ENCODE measurements around the gene PTPRE.

Gene PTPRE

DNA sequence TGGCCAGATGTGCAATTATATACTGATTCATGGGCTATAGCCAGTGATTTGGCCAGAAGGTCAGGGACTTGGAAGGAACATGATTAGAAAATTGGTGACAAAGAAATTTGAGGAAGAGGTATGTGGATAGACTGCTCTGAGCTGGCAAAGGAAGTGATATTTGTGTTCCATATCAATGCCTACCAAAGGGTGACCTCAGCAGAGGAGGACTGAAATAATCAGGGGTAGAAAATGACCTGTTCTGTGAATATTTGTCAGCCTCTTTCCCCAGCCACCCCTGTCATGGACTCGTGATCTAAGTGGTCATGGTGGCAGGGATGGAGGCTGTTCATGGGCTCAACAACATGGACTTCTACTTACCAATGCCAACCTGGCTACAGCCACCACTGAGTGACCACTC, 47.0 kb downstream of the PTPRE start:
- DNase-seq (ENCODE audit: low spot score) = no peak

GRCh38 chr10:127959428-127959827, 52.5 kb downstream of the PTPRE start:
- DNase-seq (ENCODE audit: low spot score) = no peak

- no peak for DNase-seq (ENCODE audit: low spot score)
These were observed 54.2 kb downstream of the PTPRE start for GRCh38 chr10:127961071-127961470.

DNA sequence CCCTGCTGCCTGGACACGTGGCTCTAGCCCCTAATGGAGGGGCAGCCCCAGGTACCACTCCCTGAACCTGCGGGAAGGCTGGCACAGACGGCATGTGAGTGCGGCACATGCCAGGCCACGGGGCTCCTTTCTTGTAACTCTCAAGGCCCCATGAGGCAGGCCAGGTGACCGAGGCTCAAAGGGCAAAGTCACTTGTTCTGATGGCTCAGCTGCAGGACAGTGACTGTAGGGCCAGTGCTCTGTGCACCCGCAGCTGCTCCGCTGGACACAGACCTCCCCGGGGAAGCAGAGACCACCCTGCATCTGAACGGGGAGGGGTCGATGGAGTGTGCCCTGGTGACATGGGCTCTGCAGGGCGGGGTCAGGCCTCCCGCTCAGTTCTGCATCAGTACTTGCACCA, 55.3 kb downstream of the PTPRE start:
- no peak for DNase-seq (ENCODE audit: low spot score)

DNA sequence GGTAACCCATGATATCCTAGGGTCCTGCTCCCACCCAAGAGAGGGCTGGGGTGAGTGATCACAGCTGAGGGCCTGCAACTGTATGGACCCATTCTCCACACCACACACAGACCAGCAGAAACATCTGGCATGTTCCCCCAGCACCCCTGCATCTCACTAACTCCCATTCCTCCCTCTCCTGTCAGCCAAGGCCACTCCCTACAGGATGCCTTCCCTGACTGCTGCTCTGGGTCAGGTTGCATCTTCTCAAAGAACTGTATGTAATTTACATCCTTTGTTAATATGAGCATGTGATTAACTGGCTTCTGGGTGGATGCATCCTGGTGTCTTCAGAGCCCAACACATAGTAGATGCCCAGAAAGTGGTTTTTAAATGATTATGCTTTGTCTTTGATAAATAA, 56.2 kb downstream of the PTPRE start:
- DNase-seq (ENCODE audit: low spot score) = no peak

GRCh38 chr10:127964621-127965020, 57.7 kb downstream of the PTPRE start:
- no peak for DNase-seq (ENCODE audit: low spot score)

DNA sequence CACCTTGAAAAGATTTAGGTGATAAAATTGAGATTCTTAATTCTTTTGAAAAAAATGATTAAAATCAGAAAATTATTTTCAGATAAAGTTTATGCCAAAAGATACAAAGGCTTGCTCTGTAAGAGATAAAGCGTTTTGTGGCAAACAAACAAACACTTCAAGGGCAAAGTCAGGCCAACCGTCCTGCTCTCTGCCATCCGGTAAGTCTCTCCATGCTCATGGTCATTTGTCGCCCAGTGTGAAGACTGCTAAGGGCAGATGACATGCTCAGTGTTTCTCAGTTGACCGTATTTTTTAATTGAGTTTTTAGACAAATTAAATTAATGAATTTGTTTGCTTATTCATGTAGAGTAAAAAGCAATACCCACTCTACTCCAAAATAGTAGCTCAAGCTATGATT, 60.0 kb downstream of the PTPRE start:
- no peak for DNase-seq (ENCODE audit: low spot score)

GRCh38 chr10:127968027-127968441, 61.1 kb downstream of the PTPRE start:
- DNase-seq (ENCODE audit: low spot score) = no peak

DNA sequence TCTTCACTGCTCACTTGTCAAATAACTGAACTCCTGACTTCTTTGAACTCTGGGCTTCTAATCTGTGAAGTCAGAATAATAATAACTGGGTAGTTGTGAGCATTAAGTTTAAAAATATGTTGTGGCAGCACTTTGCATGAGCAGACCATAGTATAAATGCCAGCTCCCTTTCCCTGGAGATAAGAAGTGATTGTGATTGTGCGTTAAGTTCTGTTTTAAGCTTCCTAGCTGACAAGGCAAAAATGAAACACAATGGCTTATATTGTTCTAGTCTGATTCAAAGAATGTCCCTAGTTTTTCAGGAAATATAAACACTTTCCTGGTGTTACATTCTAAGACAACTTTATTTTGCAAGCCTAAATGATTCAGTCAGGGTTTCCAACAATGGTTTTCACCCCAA, 61.8 kb downstream of the PTPRE start:
- DNase-seq (ENCODE audit: low spot score) = no peak

GRCh38 chr10:127971101-127971946, 64.4 kb downstream of the PTPRE start:
- no peak for DNase-seq (ENCODE audit: low spot score)

- DNase-seq (ENCODE audit: low spot score) = no peak
These were observed 65.2 kb downstream of the PTPRE start for GRCh38 chr10:127971963-127972615.

DNA sequence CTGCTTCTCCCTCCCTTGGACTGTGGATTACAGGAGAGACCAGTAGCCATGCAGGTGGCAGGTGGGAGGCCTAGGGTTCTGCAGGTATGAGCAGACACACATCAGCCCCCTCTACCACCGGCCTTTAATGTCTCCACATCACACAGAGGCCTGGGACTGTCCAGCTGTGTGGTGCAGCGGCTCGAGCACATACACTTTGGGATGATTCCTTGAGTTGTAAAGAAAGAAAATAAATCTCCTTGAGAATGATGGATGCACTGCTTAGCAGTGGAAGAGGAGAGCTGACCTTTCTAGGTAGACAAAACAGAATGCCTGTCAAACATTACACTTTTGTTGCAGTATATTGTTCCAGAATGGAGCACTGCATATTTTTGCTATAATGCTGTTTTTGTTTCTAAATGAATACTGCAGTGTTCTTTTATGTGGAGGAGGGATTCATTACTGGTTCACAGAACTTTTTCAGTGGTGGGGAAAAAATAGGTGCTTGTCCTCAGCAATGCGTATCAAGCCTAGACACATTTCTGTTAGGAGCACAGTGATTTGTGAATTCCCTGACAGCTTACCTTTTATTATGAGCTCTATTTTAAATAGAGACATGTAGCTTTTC, 66.0 kb downstream of the PTPRE start:
- no peak for DNase-seq (ENCODE audit: low spot score)

GRCh38 chr10:127973791-127974311, 66.9 kb downstream of the PTPRE start:
- DNase-seq (ENCODE audit: low spot score) = peak; percentile 20

- DNase-seq (ENCODE audit: low spot score) = no peak
These were observed 68.0 kb downstream of the PTPRE start for GRCh38 chr10:127974911-127975310.

GRCh38 chr10:127976286-127976685, 69.4 kb downstream of the PTPRE start:
- no peak for DNase-seq (ENCODE audit: low spot score)

DNA sequence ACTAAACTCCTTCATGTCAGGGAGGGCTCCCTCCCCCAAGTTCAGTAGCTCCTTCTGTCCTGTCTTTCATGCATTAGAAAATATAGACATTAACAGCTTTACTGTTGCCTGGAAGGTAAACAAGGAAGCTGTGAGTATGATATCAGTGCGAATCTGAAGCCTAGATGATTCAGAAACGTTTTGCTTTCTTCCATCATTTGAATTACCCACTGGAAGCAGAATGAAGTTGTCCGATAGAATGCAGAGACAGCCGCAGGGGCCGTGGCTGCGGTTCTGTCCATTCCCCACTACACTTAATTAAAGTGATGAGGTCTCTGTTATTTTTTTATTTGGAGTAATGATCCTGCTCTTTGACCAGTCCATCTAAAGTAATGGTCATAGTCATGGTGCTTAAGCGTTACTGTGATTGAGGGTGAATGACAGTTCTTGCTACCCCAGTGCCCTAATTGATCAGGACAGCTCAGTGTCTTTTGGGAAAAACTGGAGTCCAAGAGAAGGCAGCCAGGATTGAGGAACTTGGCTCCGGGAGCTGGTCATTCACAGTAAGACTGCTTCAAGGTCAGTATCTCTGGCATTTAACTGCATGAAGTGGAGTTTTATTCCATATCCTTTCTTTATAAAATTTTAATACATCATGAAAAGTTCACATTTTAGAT, 69.9 kb downstream of the PTPRE start:
- no peak for DNase-seq (ENCODE audit: low spot score)

DNA sequence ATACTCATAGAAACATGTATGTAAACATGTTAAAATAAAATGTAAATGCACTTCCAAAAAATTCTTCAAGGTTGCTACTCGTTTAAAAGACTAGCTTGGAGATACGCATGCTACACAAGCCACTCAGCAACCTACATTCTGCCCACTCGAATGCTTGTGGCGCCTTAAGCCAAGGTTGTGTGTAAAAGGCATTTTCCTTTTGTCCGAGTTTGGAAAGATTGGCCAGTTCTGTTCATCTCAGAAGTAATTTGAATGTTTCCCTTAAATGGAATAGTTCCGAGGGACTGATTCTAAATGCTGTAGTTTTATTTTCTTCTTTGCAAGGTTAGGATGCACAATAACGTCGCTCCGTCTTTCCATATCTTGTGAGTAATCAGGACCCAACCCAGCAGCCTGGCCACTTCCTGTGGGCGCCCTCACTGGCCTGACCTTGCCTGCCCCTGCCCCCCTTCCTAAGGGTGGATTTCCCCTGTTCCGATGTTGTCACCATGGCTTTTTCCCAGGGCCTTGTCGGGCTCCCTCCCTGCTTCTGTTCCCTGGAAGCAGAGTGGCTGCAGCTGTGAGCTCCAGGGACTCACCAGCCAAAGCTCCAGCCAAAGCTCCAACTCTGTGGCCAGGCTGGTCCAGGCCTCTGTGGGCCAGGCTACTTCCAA, 70.6 kb downstream of the PTPRE start:
- no peak for DNase-seq (ENCODE audit: low spot score)

- DNase-seq (ENCODE audit: low spot score) = no peak
These were observed 71.6 kb downstream of the PTPRE start for GRCh38 chr10:127978481-127978880.

DNA sequence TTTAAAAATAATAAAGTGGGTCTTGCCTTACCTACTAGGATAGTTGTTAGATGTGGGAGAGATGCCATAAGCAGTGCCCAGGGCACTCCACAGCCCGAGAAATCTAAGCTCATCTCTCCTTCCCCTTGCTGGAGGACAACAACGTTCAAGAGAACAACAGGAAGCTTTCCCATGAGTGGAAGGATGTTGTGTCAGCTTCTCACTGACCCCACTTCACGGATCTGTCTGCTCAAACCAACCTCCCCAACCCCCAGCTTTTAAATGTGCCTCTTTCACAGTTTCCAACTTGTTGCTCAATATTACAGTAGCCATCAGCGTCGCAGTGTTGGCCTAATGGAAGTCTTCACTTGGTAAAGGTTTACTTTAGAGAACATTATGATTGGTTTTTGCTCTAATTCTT, 72.1 kb downstream of the PTPRE start:
- no peak for DNase-seq (ENCODE audit: low spot score)

DNA sequence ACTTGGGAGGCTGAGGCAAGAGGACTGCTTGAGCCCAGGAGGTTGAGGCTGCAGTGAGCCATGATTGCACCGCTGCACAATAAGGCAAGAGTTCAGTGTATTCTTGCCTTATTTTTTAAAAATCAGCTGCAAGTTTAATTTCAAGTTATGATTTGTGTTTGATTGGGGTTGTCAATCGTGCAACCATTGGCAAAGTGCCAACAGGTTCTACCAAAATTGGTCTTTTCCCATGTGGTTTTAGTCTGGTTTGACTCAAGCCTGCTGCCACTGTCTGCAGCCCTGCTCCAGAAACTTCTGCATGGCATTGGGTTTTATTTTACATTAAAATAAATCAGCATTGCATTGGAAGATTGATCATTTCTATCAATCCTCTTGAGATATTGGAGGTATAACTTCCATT, 72.7 kb downstream of the PTPRE start:
- DNase-seq (ENCODE audit: low spot score) = no peak

DNA sequence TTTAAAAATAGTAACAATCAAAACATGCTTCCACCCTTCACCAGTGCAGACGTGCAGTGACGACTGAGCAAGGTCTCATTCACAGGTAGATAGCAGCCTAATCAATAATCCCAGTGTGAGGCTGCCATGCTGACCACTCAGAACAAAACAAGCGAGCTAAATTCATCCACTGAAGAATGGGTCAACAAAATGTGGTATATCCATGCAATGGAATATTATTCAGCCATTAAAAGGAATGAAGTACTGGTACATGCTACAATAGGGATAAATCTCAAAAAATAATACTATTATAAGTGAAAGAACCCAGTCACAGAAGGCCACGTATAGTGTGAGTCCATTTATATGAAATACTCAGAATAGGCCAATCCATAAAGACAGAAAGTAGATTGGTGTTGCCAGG, 74.0 kb downstream of the PTPRE start:
- DNase-seq (ENCODE audit: low spot score) = no peak

DNA sequence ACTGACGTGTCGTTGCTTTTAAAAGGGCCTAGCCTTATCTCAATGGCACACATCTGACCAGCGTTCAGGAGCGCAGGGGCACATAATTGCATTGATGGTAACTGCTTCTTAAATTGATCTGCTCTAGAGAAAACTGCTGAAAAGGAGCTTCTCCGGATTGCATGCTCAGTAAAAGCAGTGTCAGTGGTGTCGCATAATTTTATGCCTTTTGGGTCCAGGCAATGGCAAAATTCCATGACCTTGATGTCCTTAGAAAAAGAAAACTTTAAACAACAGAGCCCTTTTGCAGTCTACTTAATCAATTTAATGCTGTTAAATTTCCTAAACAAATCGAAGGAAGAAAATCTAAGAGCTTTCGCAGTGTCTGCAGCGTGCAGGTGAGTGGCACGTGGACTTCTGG, 75.7 kb downstream of the PTPRE start:
- DNase-seq (ENCODE audit: low spot score) = no peak
